Stimulated activated CD8-positive, alpha-beta memory T cell treated with anti-CD3 and anti-CD28 coated beads, Interleukin-2, amount 100 ng/mL, for 48 hours (primary cell): ENCODE results near the gene FLYWCH2.
"Not testable (repeated sequence)": the region's sequence is repeated elsewhere in the genome, so short reads cannot be mapped to it uniquely, and the experiment has no call there.

Experiments
- DNase-seq, 2 donors: peaks; one replicate each; pipeline ENCODE4 v3.0.0-alpha.2; 2020; ENCODE audit warnings: low read depth in 2 of 2

FLYWCH2 gene

GRCh38 chr16:2937170-2937569 lies 54.2 kb downstream of the FLYWCH2 start:
- DNase-seq: no peak

- no peak for DNase-seq
These were observed 55.2 kb downstream of the FLYWCH2 start for GRCh38 chr16:2938206-2938605.

- DNase-seq: no peak
These were observed 57.0 kb downstream of the FLYWCH2 start for GRCh38 chr16:2939968-2940367.

- DNase-seq: no peak
These were observed 59.0 kb downstream of the FLYWCH2 start for GRCh38 chr16:2942045-2942444.

GRCh38 chr16:2943716-2944115 lies 60.7 kb downstream of the FLYWCH2 start:
- DNase-seq: not testable (repeated sequence)

- DNase-seq: no peak
These were observed 63.6 kb downstream of the FLYWCH2 start for GRCh38 chr16:2946649-2947048.
